ENCODE measurements around the gene CHRM2.

Gene CHRM2

GRCh38 chr7:137025469-137026175 is 157.2 kb downstream of the CHRM2 start:
- no peak for DNase-seq (ENCODE audit: low spot score)

- no peak for DNase-seq (ENCODE audit: low spot score)
Observed at GRCh38 chr7:137026176-137026500, 157.7 kb downstream of the CHRM2 start.

GRCh38 chr7:137032436-137032835 is 164.0 kb downstream of the CHRM2 start:
- DNase-seq (ENCODE audit: low spot score), result no peak

- no peak for DNase-seq (ENCODE audit: low spot score)
Observed at GRCh38 chr7:137036768-137037167, 168.3 kb downstream of the CHRM2 start.

GRCh38 chr7:137038706-137039105 is 170.3 kb downstream of the CHRM2 start:
- DNase-seq (ENCODE audit: low spot score), result no peak

- DNase-seq (ENCODE audit: low spot score), result no peak
Observed at GRCh38 chr7:137040745-137041144, 172.3 kb downstream of the CHRM2 start.

- DNase-seq (ENCODE audit: low spot score), result no peak
Observed at GRCh38 chr7:137045573-137045972, 177.1 kb downstream of the CHRM2 start.

- no peak for DNase-seq (ENCODE audit: low spot score)
Observed at GRCh38 chr7:137069249-137069963, 201.0 kb downstream of the CHRM2 start.

Measured in globus pallidus (tissue), 1 donor.